NCI-H128 (cell line): ENCODE data around the gene MRPS6.
A peak's percentile ranks its signal among the peaks of the same experiment; 100 is the strongest.

Source experiments
- DNase-seq: peaks from one replicate; lab custom pipeline; 2025; ENCODE audit not compliant: unreplicated experiment; lab: John Stamatoyannopoulos, UW

Gene MRPS6

GRCh38 chr21:34100337-34100736 is 27.0 kb downstream of the MRPS6 start:
- no peak for DNase-seq

- DNase-seq, result no peak
These were observed 27.4 kb downstream of the MRPS6 start for GRCh38 chr21:34100790-34101189.

- no peak for DNase-seq
These were observed 32.7 kb downstream of the MRPS6 start for GRCh38 chr21:34105947-34106541.

GRCh38 chr21:34107606-34108005 is 34.2 kb downstream of the MRPS6 start:
- DNase-seq, result no peak

- no peak for DNase-seq
These were observed 35.7 kb downstream of the MRPS6 start for GRCh38 chr21:34109075-34109474.

GRCh38 chr21:34110594-34111202 is 37.3 kb downstream of the MRPS6 start:
- DNase-seq, result no peak

- no peak for DNase-seq
These were observed 39.1 kb downstream of the MRPS6 start for GRCh38 chr21:34112316-34113033.

GRCh38 chr21:34113842-34114241 is 40.5 kb downstream of the MRPS6 start:
- no peak for DNase-seq

GRCh38 chr21:34115160-34115559 is 41.8 kb downstream of the MRPS6 start:
- no peak for DNase-seq

- DNase-seq, result no peak
These were observed 43.2 kb downstream of the MRPS6 start for GRCh38 chr21:34116569-34116968.

GRCh38 chr21:34120867-34121266 is 47.5 kb downstream of the MRPS6 start:
- no peak for DNase-seq

- DNase-seq, result no peak
These were observed 48.7 kb downstream of the MRPS6 start for GRCh38 chr21:34122047-34122446.

- DNase-seq, result no peak
These were observed 50.2 kb downstream of the MRPS6 start for GRCh38 chr21:34123609-34124008.

- no peak for DNase-seq
These were observed 52.9 kb downstream of the MRPS6 start for GRCh38 chr21:34126269-34126668.

GRCh38 chr21:34126691-34127090 is 53.3 kb downstream of the MRPS6 start:
- no peak for DNase-seq

- DNase-seq, result no peak
These were observed 54.7 kb downstream of the MRPS6 start for GRCh38 chr21:34128124-34128523.

- no peak for DNase-seq
These were observed 55.3 kb downstream of the MRPS6 start for GRCh38 chr21:34128674-34129038.

GRCh38 chr21:34129039-34129891 is 55.9 kb downstream of the MRPS6 start:
- DNase-seq, result peak; percentile 59

GRCh38 chr21:34129901-34130715 is 56.7 kb downstream of the MRPS6 start:
- no peak for DNase-seq

- DNase-seq, result no peak
These were observed 57.3 kb downstream of the MRPS6 start for GRCh38 chr21:34130716-34130985.

GRCh38 chr21:34131586-34131985 is 58.2 kb downstream of the MRPS6 start:
- no peak for DNase-seq
